HepG2 (cell line): ENCODE measurements around the gene ACSBG1. TPM values are rescaled to one million over a fixed set of nuclear protein-coding genes. Genes with fewer than 3 reads are reported as not detected.

ENCODE experiments used
- ATAC-seq: fragments of 200-7000 bp; cut with Tn5 transposase; 3 replicates; pipeline ENCODE4 v1.9.1; 2020; ENCODE audit warnings: mild to moderate bottlenecking, moderate library complexity
- BruUV-seq: library from RNA; stranded (reverse); fragments of 400-500 nt; replicated peaks from 2 replicates; lab custom pipeline; 2021; lab: Mats Ljungman, UMichigan
- CTCF ChIA-PET: fragments of 300-600 bp; formaldehyde crosslinking; extraction: SDS; loops from one replicate; lab custom pipeline; 2021; ENCODE audit warnings: low total read pairs, inconsistent platforms, low intra/inter-chr PET ratio; lab: Yijun Ruan, JAX
- POLR2A ChIA-PET: fragments of 350-600 bp; sonication (Branson Sonifier 250); formaldehyde crosslinking; loops from one replicate; lab custom pipeline; 2020; ENCODE audit warnings: antibody characterized with exemption, inconsistent platforms; lab: Yijun Ruan, JAX
- DNase-seq: peaks from one replicate; pipeline ENCODE4 v3.0.0-alpha.2; 2015; ENCODE audit warnings: low spot score
- FAIRE-seq: peaks from 3 replicates; lab custom pipeline; 2011; peaks lifted over from hg19 to GRCh38; lab: Jason Lieb, UNC
- H2AFZ ChIP-seq: one replicate; pipeline ENCODE4 v1.6.1; 2011; ENCODE audit warnings: low read length, inconsistent platforms
- H3K27ac ChIP-seq: fragments of 300-600 bp; 3 replicates; pipeline ENCODE4 v1.8.0; 2011; ENCODE audit warnings: mixed run types, mild to moderate bottlenecking, mixed read lengths, low read length, inconsistent platforms; ENCODE audit not compliant: insufficient read depth; ENCODE audit errors: extremely low read length
- H3K27me3 ChIP-seq, 2 experiments: fragments of 200-600 bp in 1 of 2; 2 replicates in 1 of 2; 3 replicates in 1 of 2; pipeline versions ENCODE4 v1.6.0 to v1.8.0; 2011; ENCODE audit warnings: low read length in 2 of 2, mild to moderate bottlenecking in 2 of 2, moderate library complexity in 2 of 2, inconsistent platforms in 1 of 2; ENCODE audit not compliant: insufficient read depth in 2 of 2, control insufficient read depth in 1 of 2
- H3K36me3 ChIP-seq, 2 experiments: fragments of 200-600 bp in 1 of 2; replicated peaks in 1 of 2; 2 replicates in 1 of 2; 3 replicates in 1 of 2; pipeline versions ENCODE4 v1.5.1 to v1.8.0; 2011; ENCODE audit warnings: low read length in 2 of 2, inconsistent platforms in 1 of 2; ENCODE audit not compliant: insufficient read depth in 2 of 2, control insufficient read depth in 1 of 2
- H3K4me1 ChIP-seq: 2 replicates; pipeline ENCODE4 v1.5.1; 2012; ENCODE audit warnings: low read length, inconsistent platforms; ENCODE audit not compliant: insufficient read depth
- H3K4me2 ChIP-seq: 2 replicates; pipeline ENCODE4 v1.6.0; 2011; ENCODE audit warnings: low read depth, low read length, inconsistent platforms
- H3K4me3 ChIP-seq, 3 experiments: fragments of 200-600 bp in 1 of 3; sonication (generic), shearing (Covaris generic) in 1 of 3; replicated peaks in 1 of 3; 2 replicates each; pipeline ENCODE4 v1.5.1; 2011 to 2016; ENCODE audit warnings: low read length in 3 of 3, inconsistent platforms in 2 of 3, low read depth in 2 of 3, mild to moderate bottlenecking in 2 of 3, control low read depth in 1 of 3, mixed read lengths in 1 of 3; ENCODE audit not compliant: insufficient read depth in 1 of 3
- H3K79me2 ChIP-seq: one replicate; pipeline ENCODE4 v1.6.1; 2011; ENCODE audit warnings: low read length, inconsistent platforms; ENCODE audit not compliant: insufficient read depth
- H3K9ac ChIP-seq: 2 replicates; pipeline ENCODE4 v1.6.0; 2011; ENCODE audit warnings: mild to moderate bottlenecking, low read depth, low read length, inconsistent platforms; ENCODE audit not compliant: insufficient read depth
- H3K9me3 ChIP-seq: 2 replicates; pipeline ENCODE4 v1.5.1; 2012; ENCODE audit warnings: mild to moderate bottlenecking, low read length
- H4K20me1 ChIP-seq: 2 replicates; pipeline ENCODE4 v1.6.0; 2011; ENCODE audit warnings: inconsistent platforms, mild to moderate bottlenecking, low read length, moderate library complexity; ENCODE audit not compliant: insufficient read depth
- GATAD1 ChIP-seq: IDR thresholded peaks from 2 replicates; pipeline ENCODE4 v1.6.1; 2016; ENCODE audit warnings: missing genetic modification reagents, missing compliant biosample characterization
- JDP2 ChIP-seq: sonication (generic); formaldehyde crosslinking; IDR thresholded peaks from 2 replicates; pipeline ENCODE4 v1.8.1; 2022; ENCODE audit warnings: missing genetic modification reagents, borderline replicate concordance
- KAT7 ChIP-seq: IDR thresholded peaks from 2 replicates; pipeline ENCODE4 v1.6.1; 2018; ENCODE audit warnings: borderline replicate concordance, missing compliant biosample characterization
- KDM3A ChIP-seq: IDR thresholded peaks from 2 replicates; pipeline ENCODE4 v1.6.1; 2018; ENCODE audit warnings: low read depth, missing compliant biosample characterization
- PHF5A ChIP-seq: IDR thresholded peaks from one replicate; pipeline ENCODE4 v1.6.1; 2018; ENCODE audit warnings: low read depth, missing genetic modification reagents; ENCODE audit not compliant: unreplicated experiment
- POLR2AphosphoS5 ChIP-seq: IDR thresholded peaks from 2 replicates; pipeline ENCODE4 v1.6.1; 2012; ENCODE audit warnings: low read depth, low read length
- REL ChIP-seq: sonication (generic); formaldehyde crosslinking; conservative IDR thresholded peaks from 2 replicates; pipeline ENCODE4 v1.8.0; 2022; ENCODE audit warnings: mild to moderate bottlenecking, missing genetic modification reagents, moderate library complexity
- ZNF276 ChIP-seq: sonication (generic); formaldehyde crosslinking; IDR thresholded peaks from 2 replicates; pipeline ENCODE4 v1.4.0; 2020; ENCODE audit warnings: mild to moderate bottlenecking, low read depth, missing genetic modification reagents
- WGBS: methylation state at CpG from one replicate; pipeline ENCODE4 v1.1.6; 2017; ENCODE audit warnings: low lambda C conversion rate; 5-methylcytosine and 5-hydroxymethylcytosine counted together
- in situ Hi-C: cut with HindIII; loops from 2 replicates; pipeline ENCODE4 v1.10.0; 2017; ENCODE audit warnings: low pct_unique_long_range_greater_than_20kb; ENCODE audit not compliant: extremely low pct_ligation_motif_present
- intact Hi-C: fragments of 100-400 bp; cut with micrococcal nuclease; formaldehyde crosslinking; loops from one replicate; pipeline ENCODE4 v1.10.0; 2022; ENCODE audit not compliant: unreplicated experiment
- polyA plus RNA-seq, 8 experiments: library from polyadenylated mRNA; depleted of rRNA in 3 of 8; stranded (reverse) in 7 of 8; unstranded in 1 of 8; fragments of >200 nt; fragmentation: Illumina TruSeq in 4 of 8; extraction: Trizol in 4 of 8; gene quantifications; 2 replicates each; pipeline versions ENCODE4 v1.2.1 to v1.2.3, GENCODE V29; 2011 to 2016; ENCODE audit warnings: low read depth in 4 of 8, missing spikeins in 1 of 8, mixed read lengths in 1 of 8; ENCODE audit not compliant: insufficient read depth in 1 of 8
- total RNA-seq, 5 experiments: library from RNA; depleted of rRNA; stranded (reverse); fragments of >200 nt; fragmentation: Illumina TruSeq; extraction: Trizol; gene quantifications; 2 replicates each; pipeline ENCODE4 v1.2.3, GENCODE V29; 2016; ENCODE audit warnings: low read depth in 1 of 5
- TF ChIP-seq, protein P1 (sequence below): IDR thresholded peaks from 2 replicates; pipeline ENCODE4 v1.6.1; 2016
- TF ChIP-seq, protein P2 (sequence below): IDR thresholded peaks from 2 replicates; pipeline ENCODE4 v1.6.1; 2016; ENCODE audit warnings: control low read depth

Gene ACSBG1
- total and polyA plus RNA-seq, 2 of the 13 experiments (the other 11 are each of a cell fraction or from before 2014, with no cell fraction given): 0.35 to 0.81 TPM

DNA sequence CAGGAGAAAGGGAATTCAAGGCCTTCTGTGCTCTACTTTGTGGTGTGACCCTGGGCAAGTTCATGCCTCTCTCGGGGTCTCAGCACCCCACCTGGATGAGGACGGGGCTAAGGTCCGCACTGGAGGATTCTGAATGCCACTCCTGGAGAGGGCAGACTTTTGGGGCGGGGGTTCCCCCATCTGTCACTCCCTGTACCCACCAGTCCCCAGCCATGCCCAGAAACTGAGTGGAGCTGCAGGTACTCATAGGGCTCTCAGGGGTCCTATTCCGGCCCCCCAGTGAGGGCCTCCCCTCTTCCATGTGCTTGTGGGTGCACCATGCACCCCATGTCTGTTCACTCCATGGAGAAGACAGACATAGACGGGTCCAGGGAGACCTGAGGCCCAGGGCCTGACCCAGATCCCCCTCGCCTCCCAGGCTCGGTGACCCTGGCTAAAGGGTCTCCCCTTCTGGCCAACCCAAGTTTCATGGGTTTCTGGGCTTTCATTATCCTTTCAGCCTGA lies 26.0 kb downstream of the ACSBG1 start:
- H3K4me2 ChIP-seq: no peak overlapping the region
- no peaks in the 10 kb centered on the region for H3K79me2 ChIP-seq
- 40% methylated on average over 1 of the region's 8 CpGs for WGBS
- ATAC-seq: no peak
- H3K9me3 ChIP-seq: no peaks in the 10 kb centered on the region
- H3K4me3 ChIP-seq: no peak overlapping the region
- no peak overlapping the region for H3K27ac ChIP-seq
- H3K4me1 ChIP-seq: no peaks in the 10 kb centered on the region
- intact Hi-C loops (no loop called here), in situ Hi-C loops (no loop called here)
- no TSS peak for BruUV-seq
- FAIRE-seq: no peak
- no peak overlapping the region for H3K9ac ChIP-seq
- H4K20me1 ChIP-seq: no peaks in the 10 kb centered on the region
- DNase-seq: no peak
- CTCF ChIA-PET: no interaction called here
- no peaks in the 10 kb centered on the region for H3K36me3 ChIP-seq
- POLR2A ChIA-PET: no interaction called here
- H2AFZ ChIP-seq: no peak overlapping the region
- H3K27me3 ChIP-seq: peaks cover 9 to 48% of the 10 kb centered on the region in 2 experiments; a peak in 4 of 5 replicates
- TF ChIP-seq KDM3A (CRISPR knock-in tag): no peak
- no peak for TF ChIP-seq REL
- no peak for TF ChIP-seq GATAD1 (CRISPR knock-in tag)
- no peak for TF ChIP-seq ZNF276 (CRISPR knock-in tag)
- TF ChIP-seq, protein P1, sequence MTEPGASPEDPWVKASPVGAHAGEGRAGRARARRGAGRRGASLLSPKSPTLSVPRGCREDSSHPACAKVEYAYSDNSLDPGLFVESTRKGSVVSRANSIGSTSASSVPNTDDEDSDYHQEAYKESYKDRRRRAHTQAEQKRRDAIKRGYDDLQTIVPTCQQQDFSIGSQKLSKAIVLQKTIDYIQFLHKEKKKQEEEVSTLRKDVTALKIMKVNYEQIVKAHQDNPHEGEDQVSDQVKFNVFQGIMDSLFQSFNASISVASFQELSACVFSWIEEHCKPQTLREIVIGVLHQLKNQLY (CRISPR knock-in tag): no peak
- TF ChIP-seq POLR2AphosphoS5: no peak
- no peak for TF ChIP-seq KAT7 (CRISPR knock-in tag)
- TF ChIP-seq, protein P2, sequence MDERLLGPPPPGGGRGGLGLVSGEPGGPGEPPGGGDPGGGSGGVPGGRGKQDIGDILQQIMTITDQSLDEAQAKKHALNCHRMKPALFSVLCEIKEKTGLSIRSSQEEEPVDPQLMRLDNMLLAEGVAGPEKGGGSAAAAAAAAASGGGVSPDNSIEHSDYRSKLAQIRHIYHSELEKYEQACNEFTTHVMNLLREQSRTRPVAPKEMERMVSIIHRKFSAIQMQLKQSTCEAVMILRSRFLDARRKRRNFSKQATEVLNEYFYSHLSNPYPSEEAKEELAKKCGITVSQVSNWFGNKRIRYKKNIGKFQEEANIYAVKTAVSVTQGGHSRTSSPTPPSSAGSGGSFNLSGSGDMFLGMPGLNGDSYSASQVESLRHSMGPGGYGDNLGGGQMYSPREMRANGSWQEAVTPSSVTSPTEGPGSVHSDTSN: no peak
- no peak for TF ChIP-seq PHF5A (CRISPR knock-in tag)
- no peak for TF ChIP-seq JDP2 (CRISPR knock-in tag)
